Stimulated activated CD4-positive, alpha-beta T cell treated with anti-CD3 and anti-CD28 coated beads, Interleukin-4, amount 100 ng/mL, for 4 hours (primary cell): Measurements from ENCODE around the gene DRC7.
"Not testable (repeated sequence)": the region's sequence is repeated elsewhere in the genome, so short reads cannot be mapped to it uniquely, and the experiment has no call there.

Experiments
- DNase-seq, 2 experiments: peaks; one replicate each; pipeline ENCODE4 v3.0.0-alpha.2; 2020

The DRC7 gene

DNA sequence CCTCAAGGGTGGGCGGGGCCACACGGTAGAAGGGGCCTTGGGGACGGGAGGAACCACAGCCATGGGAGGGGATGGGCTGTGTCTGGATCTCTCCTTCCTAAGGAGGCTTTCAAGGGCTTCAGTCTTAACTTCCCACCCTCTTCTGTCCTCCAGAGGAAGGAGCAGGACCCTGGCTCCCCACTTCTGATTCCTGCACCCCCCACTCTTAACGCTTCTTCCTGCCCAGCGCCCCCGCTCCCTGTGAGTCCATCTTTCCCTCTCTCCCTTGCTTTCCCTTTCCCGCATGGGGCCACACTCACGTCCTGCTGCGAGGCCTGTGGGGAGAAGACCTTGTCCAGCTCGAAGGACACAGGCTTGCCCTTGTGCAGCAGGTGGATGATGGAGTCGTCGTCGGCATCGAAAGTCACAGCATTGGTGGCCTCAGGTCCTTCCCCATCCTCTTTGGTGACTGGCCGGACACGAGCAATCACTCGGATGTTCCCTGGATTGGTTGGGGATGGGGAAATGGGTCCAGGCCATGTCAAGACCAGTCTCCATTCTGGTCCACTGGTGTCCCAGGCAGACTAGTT lies 70.6 kb downstream of the DRC7 start:
- no peak for DNase-seq

DNA sequence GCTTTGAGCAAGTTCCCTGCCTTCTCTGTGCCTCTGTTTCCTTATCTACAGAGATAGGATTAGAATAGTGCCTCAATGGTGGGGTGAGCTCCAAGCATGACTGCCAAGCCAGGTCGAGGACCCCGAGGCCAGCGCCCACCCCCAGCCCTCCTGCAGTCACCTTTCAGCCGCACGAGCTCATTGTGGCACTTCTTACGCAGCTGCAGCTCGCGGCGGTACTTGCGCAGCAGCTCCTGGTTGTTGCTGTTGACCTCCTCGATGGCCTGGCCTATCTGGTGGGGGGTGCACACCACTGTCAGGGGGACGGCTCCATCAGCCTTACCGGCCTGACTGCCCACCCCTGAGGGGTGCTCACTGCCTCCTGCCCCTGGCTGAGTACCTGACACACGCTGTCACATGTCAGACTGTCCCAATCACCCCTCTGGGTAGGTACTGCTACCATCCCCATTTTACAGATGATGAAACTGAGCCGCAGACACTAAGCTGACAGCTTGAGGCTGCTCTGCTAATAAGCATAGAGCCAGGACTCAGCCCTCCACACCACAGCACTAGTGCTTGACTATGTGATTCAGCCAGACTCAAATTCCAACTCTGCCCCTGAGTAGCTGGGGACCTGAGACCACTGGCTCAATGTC lies 72.2 kb downstream of the DRC7 start:
- DNase-seq: no peak

DNA sequence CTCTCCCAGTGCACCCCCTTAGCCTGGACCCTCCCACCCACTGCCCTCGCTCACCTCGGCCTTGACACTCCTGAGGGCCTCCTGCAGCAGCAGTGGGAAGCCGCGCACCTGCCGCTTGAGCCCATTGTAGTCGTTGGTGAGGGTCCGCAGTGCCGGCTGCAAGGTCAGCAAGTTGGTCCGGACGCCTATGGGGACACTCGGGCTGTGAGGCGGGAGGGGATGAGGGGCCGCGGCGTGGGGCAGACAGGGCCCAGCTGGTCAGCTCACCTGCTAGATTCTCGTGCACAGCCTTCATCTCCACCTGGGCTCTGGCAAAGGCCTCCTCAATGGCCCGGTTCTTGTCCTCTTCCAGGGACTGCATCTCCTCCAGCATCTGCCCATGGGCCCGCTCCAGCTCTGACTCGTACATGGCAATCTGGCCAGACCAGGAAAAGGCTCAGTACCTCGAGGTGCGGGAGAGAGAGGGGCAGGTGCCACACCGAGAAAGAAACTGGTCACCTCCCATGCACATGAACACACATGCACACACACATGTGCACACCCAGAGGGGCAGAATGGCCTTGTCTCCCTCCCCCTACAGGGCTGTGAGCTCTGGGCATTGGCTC lies 75.0 kb downstream of the DRC7 start:
- DNase-seq: no peak

DNA sequence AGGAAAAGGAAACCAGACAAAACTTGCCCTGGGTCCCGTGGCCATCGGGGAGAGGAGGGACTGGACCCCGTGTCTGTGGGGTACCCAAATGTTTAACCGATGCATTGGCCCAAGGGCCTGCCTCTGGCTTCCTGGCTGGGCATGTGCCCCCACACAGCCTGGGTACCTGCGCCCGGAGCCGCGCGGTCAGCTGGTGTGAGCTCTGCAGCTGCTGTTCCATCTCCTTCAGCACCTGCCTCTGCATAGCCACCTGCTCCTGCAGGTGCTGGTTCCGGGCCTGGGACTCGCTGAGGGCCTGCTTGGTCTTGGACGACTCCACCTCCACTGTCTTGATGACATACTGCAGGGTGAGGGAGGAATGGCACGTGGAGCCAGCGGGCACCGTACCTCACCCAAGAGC lies 75.8 kb downstream of the DRC7 start:
- DNase-seq: no peak

DNA sequence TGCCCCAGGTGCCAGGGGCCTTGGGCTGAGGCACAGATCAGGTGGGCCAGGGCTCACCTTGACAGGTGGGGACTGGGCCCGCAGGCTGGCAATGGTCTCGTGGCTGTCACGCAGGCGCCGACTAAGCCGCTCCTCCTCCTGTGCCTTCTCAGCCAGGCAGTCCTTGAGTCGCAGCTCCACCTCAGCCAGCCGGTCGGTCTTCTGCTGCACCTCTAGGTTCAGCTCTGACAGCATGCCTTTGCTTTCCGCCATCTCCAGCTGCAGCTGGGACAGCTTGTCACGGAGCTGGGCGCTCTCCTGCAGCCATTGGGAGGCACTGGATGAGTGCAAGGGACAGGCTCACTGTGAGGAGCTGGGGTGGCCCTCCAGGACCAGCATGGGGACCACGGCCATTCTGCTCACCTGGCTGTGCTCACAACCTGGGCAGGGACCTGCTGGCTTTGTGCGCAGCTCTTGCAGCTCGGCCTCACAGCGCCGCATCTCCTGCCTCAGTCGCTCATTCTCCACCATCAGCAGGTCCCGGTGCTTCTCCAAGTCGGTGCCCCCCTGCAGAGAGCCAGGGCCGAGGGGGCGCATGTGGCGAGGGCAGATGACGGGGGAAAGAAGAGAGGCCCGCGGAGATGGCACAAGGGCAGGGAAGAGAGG lies 76.7 kb downstream of the DRC7 start:
- no peak for DNase-seq

DNA sequence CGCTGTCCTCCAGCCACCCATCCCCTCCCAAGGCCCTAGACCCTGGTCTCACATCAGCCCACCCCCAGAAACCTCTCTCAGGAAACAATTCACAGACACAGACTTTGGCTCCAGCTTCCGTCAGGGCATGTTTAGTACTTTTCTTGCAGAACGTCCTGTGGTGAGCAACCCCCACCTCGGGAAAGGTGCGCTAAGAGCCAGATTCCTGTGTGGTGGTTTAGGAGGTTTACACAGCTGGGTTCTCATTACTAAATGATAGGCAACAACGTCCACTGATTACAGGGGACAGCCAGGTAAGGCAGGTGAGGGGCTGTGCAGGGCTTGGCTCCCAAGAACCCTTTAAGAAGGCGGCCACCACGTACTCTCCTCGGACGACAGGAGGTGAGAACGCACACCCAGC lies 78.4 kb downstream of the DRC7 start:
- no peak for DNase-seq

DNA sequence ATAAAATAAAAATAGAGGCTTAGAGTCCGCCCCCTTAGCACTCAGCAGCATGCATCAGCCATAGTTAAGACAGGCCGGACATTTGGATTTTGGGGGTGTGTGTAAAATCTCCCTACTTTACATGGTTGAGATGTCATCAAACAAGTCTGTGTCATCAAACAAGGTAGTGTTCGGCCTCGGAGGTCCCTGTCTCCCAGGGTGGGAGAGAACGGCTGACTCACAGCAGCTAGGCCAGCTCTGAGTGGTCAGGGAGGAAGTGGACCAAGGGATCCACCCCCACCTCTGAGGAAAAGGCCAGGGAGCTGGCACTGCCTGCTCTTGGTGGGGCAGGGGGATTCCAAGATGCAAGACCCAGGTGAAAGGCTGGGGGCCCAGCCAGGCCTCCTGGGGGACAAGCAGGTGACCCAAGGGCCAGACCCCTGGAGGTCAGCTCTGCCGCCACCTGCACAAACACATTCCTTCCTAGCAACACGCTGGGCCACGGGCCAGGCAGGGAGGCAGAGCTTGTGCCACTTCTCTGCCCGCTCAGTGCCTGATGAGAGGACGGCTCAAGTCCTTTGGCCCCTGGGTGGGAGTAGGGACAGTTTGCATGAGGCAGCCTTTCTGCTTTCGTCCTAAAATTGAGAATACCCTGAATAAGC lies 79.2 kb downstream of the DRC7 start:
- no peak for DNase-seq

DNA sequence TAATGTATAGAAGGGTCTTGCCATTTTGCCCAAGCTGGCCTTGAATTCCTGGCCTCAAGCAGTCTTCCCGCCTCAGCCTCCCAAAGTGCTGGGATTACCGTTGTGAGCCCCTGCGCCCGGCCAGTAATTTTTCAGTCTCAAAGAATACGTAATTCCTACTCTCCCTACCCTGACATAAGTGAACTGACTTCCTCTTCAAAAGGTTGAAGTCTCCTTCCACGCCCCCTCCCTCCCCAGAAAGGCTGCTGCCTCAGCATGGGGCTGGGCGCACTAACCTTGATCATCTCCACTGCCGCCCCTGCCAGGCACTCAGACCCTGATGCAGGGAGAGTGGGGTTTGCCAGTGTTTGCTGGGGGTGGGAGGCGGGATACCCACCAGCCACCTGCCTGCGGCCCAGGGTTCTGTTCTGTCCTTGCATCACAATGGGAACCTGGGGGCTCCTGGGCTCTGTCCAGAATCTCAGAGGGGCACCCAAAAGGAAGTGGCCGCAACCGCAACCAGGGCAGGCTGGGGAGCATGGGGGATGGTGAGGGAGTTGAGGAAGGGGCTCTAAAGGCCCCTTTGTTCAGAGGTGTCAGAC lies 80.2 kb downstream of the DRC7 start:
- DNase-seq: no peak

DNA sequence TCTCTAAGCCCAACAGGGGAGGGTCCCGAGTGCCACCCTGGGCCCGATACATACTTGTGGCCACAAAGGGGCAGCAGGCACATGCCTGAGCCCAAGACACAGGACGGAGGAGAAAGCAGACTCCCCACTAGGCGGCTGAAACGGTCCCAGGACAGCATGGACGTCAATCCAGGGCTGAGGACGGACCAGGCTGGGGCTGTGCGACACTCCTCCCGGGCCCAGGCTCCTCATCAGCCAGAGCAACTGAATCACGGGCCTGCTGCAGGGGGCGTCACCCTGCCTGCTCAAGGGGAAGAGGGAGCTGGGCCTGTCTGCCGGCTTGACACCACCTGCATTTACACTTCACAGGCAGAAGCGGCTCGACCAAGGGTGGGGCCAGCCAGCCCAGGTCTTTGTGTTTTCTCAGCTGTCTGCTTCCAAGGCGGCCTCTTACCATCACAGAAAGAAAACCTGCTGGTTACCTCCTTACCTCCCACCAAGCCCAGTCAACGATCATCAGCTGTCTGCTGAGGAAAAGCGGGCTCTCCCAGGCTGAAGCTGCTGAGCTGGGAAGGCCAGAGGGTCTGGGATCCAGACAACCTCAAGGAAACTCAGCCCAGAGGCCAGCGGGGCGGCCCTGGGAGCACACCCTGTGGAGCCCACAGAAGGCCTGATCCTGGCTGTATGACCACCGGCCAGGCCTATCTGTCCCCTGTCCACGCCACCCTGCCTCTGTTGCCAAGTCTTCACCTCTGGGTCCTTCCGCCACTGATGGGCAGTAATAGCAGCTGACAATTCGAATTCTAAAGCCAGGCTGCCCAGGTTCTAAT lies 81.3 kb downstream of the DRC7 start:
- no peak for DNase-seq

DNA sequence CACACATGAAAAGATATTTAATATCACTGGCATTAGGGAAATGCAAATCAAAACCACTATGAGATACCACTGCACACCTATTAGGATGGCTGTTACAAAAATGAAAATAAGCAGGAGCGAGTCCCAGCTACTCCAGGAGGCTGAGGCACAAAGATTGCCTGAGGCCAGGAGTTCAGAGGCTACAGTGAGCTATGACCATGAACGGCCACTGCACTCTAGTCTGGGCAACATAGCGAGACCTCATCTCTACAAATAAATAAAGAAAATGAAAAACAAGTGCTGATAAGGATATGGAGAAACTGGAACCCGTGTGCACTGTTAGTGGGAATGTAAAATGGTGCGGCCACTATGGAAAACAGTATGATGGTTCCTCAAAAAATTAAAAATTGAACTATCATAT lies 84.1 kb downstream of the DRC7 start:
- no peak for DNase-seq

DNA sequence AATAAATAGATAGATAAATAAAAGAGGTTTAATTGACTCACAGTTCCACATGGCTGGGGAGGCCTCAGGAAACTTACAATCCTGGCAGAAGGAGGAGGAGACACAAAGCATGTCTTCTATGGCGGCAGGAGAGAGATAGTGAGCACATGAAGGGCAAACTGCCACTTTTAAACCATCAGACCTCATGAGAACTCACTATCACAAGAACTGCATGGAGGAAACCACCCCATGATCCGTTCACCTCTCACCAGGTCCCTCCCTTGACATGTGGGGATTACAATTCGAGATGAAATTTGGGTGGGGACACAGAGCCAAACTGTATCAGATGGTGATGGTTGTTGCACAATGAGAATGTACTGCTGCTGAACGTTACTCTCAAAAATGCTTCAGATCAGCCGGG lies 85.2 kb downstream of the DRC7 start:
- not testable (repeated sequence) for DNase-seq

DNA sequence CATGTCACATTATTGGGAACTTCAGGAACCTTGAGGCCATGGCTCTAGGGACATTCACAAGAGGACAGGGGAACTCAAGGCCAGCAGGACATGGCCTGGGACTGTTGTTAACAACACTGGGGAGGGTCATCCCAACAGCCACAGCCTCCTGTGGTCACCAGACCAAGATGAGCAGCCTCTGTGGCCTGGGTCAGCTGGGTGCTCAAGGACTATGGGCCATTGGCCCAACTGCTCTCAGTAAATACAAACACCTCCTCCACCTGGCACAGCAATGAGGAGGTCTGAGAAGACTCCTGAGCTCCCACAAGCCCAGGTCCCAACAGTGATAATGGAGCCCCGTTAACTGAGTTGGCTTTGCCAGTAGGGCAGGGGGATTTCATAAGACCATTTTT lies 86.7 kb downstream of the DRC7 start:
- DNase-seq: no peak
